Mesendoderm (in vitro differentiated cells): ENCODE measurements around the gene ARHGAP15.
A peak's percentile ranks its signal among the peaks of the same experiment; 100 is the strongest.

ENCODE experiments used
- DNase-seq: peaks from one replicate; pipeline ENCODE4 v3.0.0; 2013
- H2AK5ac ChIP-seq: 2 replicates; pipeline ENCODE4 v1.6.1; 2013; ENCODE audit warnings: low read length, inconsistent platforms
- H2BK120ac ChIP-seq: 2 replicates; pipeline ENCODE4 v1.6.1; 2013; ENCODE audit warnings: low read depth, mild to moderate bottlenecking, low read length, moderate library complexity, mixed read lengths
- H2BK15ac ChIP-seq: replicated peaks from 2 replicates; pipeline ENCODE4 v1.6.1; 2013; ENCODE audit warnings: low read depth, mild to moderate bottlenecking, moderate library complexity
- H2BK5ac ChIP-seq: 2 replicates; pipeline ENCODE4 v1.6.1; 2013; ENCODE audit warnings: low read length, inconsistent platforms
- H3K18ac ChIP-seq: 2 replicates; pipeline ENCODE4 v1.6.1; 2013; ENCODE audit warnings: mild to moderate bottlenecking, low read length, mixed read lengths
- H3K23ac ChIP-seq: one replicate; pipeline ENCODE4 v1.6.1; 2013; ENCODE audit warnings: low read length
- H3K27ac ChIP-seq: 2 replicates; pipeline ENCODE4 v1.5.1; 2013; ENCODE audit warnings: low read depth, mild to moderate bottlenecking, inconsistent platforms, low read length, moderate library complexity
- H3K27me3 ChIP-seq: 2 replicates; pipeline ENCODE4 v1.6.1; 2013; ENCODE audit warnings: low read length, control low read depth, mild to moderate bottlenecking, inconsistent platforms; ENCODE audit not compliant: insufficient read depth, poor library complexity
- H3K36me3 ChIP-seq: 2 replicates; pipeline ENCODE4 v1.6.1; 2013; ENCODE audit warnings: low read length, inconsistent platforms; ENCODE audit not compliant: control insufficient read depth, insufficient read depth
- H3K4ac ChIP-seq: one replicate; pipeline ENCODE4 v1.6.1; 2013; ENCODE audit warnings: low read depth, mild to moderate bottlenecking, low read length, moderate library complexity
- H3K4me1 ChIP-seq: 2 replicates; pipeline ENCODE4 v1.6.1; 2013; ENCODE audit warnings: low read depth, low read length, inconsistent platforms; ENCODE audit not compliant: control insufficient read depth
- H3K4me2 ChIP-seq: 2 replicates; pipeline ENCODE4 v1.6.1; 2013; ENCODE audit warnings: low read length
- H3K4me3 ChIP-seq: 2 replicates; pipeline ENCODE4 v1.5.1; 2013; ENCODE audit warnings: mild to moderate bottlenecking, low read length
- H3K56ac ChIP-seq: one replicate; pipeline ENCODE4 v1.6.1; 2013; ENCODE audit warnings: low read length
- H3K79me1 ChIP-seq: 2 replicates; pipeline ENCODE4 v1.6.1; 2013; ENCODE audit warnings: low read length, inconsistent platforms
- H3K79me2 ChIP-seq: 2 replicates; pipeline ENCODE4 v1.6.1; 2013; ENCODE audit warnings: mild to moderate bottlenecking, low read length; ENCODE audit not compliant: control insufficient read depth, insufficient read depth
- H3K9ac ChIP-seq: 2 replicates; pipeline ENCODE4 v1.6.1; 2013; ENCODE audit warnings: low read length, inconsistent platforms
- H4K5ac ChIP-seq: one replicate; pipeline ENCODE4 v1.6.1; 2013; ENCODE audit warnings: low read length
- H4K8ac ChIP-seq: one replicate; pipeline ENCODE4 v1.6.1; 2013; ENCODE audit warnings: low read depth, mild to moderate bottlenecking, control low read depth, low read length, moderate library complexity
- WGBS: extraction: QIAGEN DNeasy Blood & Tissue Kit; methylation state at CpG from one replicate; pipeline ENCODE4 v1.1.7; 2013; ENCODE audit warnings: low lambda C conversion rate, missing lambda C conversion rate; ENCODE audit not compliant: insufficient coverage; ENCODE audit errors: extremely low coverage; 5-methylcytosine and 5-hydroxymethylcytosine counted together

ARHGAP15 gene

DNA sequence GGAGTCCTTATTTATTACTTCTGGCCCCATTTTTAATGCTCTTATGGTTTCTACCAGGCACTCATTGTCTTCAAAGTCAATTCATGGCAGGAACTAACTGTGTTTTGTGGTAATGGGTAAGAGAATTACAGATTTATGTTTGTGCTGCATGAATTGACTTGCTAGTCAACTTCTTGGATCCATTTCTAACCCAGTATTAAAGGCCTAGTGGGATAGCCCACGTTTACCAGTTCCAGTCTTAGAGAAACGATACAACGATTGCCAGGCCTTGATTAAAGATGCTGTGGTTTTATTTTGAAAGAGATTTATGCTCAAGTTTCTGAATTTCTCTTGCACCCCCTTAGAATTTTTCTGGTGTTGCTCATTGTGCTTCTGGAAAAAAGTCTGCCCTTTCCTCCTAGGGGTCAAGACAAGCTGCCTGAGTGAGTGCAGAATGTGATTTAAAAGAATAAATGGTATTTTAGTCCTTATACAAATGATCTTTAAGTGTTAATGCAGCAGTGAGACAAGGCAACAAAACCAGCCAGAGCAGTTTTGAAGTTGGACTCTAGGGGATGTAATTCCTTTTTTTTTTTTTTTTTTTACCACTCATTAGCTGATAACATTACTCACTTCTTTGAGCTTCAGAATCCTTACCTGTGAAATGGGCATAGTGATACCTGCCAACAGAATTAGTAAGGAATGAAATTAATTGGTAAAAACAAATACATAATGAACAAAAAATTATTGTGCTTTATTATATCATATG is 101.5 kb downstream of the ARHGAP15 start:
- Histone ChIP-seq H3K27me3 (no peaks in the 10 kb centered on the region), H3K4me3 (no peak overlapping the region), H2BK15ac (peak overlapping the region; percentile 41), H3K4ac (no peak overlapping the region), H2AK5ac (no peak overlapping the region), H4K8ac (no peak overlapping the region), H3K36me3 (no peaks in the 10 kb centered on the region), H3K4me2 (no peak overlapping the region), H3K4me1 (peaks cover 4% of the 10 kb centered on the region), H3K23ac (no peak overlapping the region), H3K56ac (peak overlapping the region; percentile 28), H2BK120ac (no peak overlapping the region), H3K27ac (no peak overlapping the region), H4K5ac (no peak overlapping the region), H2BK5ac (no peak overlapping the region), H3K9ac (no peak overlapping the region), H3K18ac (no peak overlapping the region), H3K79me1 (no peaks in the 10 kb centered on the region), H3K79me2 (no peaks in the 10 kb centered on the region)
- peak; percentile 8 for DNase-seq
- WGBS, result no CpG with 5 or more reads among the region's 3 CpGs

DNA sequence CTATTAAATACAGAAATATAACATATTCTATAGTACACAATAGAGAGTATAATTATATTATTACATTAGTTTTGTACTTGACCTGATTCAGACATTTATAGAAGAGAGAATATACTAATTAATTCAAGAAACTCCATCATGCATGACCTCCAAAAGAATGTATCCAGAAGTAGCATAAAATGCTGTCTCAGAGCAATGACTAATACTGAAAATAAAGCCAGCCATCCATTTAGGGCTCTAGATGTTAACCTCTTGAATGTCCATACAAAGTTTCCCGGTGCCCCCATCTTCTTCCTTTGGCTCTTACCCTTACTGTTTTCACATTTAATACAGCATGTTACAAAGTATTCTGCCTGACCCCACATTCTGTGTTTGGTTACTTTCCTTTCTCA is 102.0 kb downstream of the ARHGAP15 start:
- Histone ChIP-seq H3K18ac (no peak overlapping the region), H3K79me2 (no peaks in the 10 kb centered on the region), H3K27me3 (no peaks in the 10 kb centered on the region), H2BK5ac (no peak overlapping the region), H3K4me3 (no peak overlapping the region), H2AK5ac (no peak overlapping the region), H3K36me3 (no peaks in the 10 kb centered on the region), H4K5ac (no peak overlapping the region), H3K79me1 (no peaks in the 10 kb centered on the region), H3K9ac (no peak overlapping the region), H3K23ac (no peak overlapping the region), H3K4me1 (peaks cover 4% of the 10 kb centered on the region), H3K27ac (no peak overlapping the region), H3K56ac (no peak overlapping the region), H2BK15ac (no peak overlapping the region), H3K4ac (no peak overlapping the region), H3K4me2 (no peak overlapping the region), H4K8ac (no peak overlapping the region), H2BK120ac (no peak overlapping the region)
- WGBS, result no CpG with 5 or more reads among the region's 1 CpG
- no peak for DNase-seq

DNA sequence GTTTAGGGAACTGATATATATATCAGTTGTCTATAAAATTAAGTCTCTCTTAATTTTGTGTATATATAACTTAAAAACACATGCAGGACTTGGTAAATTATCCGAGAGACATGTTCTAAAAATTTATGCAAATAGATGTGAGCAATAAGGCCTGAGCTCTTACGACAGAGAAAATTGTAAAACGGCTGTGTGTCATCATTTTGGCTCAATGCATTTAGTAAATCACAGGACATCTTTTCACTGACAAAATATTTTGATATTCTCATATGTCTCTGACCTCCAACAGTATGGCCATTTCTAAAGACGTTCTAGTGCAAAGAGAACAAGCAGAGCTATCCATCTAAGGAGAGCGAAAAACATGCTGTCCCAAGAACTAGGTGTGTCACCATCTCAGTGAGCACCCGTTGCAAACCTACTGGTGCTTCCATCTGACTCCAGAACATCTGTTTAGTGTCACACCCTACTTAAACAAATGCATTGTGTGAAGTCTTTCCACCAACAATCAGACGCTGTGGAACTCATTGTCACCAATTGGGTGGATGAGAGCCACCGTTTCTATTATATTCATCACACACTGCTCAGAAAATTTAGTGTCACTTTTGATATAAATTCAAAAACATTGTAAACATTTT is 108.0 kb downstream of the ARHGAP15 start:
- H3K4me2 ChIP-seq, result no peak overlapping the region
- no peak overlapping the region for H3K4me3 ChIP-seq
- no peaks in the 10 kb centered on the region for H3K27me3 ChIP-seq
- H2BK5ac ChIP-seq, result no peak overlapping the region
- H3K18ac ChIP-seq, result no peak overlapping the region
- H3K9ac ChIP-seq, result no peak overlapping the region
- no peak overlapping the region for H4K5ac ChIP-seq
- H3K23ac ChIP-seq, result no peak overlapping the region
- H3K79me1 ChIP-seq, result no peaks in the 10 kb centered on the region
- H3K56ac ChIP-seq, result no peak overlapping the region
- H2BK120ac ChIP-seq, result no peak overlapping the region
- no peaks in the 10 kb centered on the region for H3K36me3 ChIP-seq
- no peak overlapping the region for H3K4ac ChIP-seq
- no peak overlapping the region for H4K8ac ChIP-seq
- H3K4me1 ChIP-seq, result peaks cover 3% of the 10 kb centered on the region
- WGBS, result no CpG with 5 or more reads among the region's 8 CpGs
- no peak overlapping the region for H3K27ac ChIP-seq
- H2BK15ac ChIP-seq, result no peak overlapping the region
- H2AK5ac ChIP-seq, result no peak overlapping the region
- DNase-seq, result no peak
- no peaks in the 10 kb centered on the region for H3K79me2 ChIP-seq

DNA sequence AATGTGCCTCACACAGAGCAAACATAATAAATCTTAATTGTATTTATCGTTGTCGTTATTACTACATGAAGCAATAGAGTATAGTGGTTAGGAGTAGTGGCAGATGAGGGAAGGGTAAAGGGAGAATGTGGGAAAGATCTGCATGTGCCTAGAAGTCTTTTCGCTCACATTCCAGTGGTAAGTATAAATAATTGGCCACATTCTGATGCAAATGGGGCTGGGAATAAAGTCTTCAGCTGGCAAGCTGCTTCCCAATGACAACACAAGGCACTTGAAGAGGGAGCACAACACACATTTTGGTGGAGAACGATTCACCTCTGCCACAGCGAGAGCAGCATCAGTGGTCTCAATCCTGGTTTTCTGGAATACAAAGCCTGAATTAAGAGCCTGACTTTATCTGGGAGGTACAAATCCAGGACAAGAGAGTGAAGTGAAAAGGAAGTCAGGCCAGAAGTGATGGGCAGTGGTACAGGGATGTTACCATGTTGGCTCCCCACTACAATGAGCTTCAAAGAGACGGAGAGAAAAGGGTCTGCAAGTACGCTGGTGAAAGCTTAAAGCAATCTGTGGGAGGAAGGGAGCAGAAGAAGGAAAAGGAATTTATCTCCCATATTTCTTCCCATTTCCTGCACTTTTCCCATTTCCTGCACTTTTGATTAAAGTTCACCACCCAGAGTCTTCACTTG is 112.3 kb downstream of the ARHGAP15 start:
- H2BK120ac ChIP-seq, result no peak overlapping the region
- peaks cover 3% of the 10 kb centered on the region for H3K4me1 ChIP-seq
- no peak overlapping the region for H2AK5ac ChIP-seq
- H3K9ac ChIP-seq, result no peak overlapping the region
- H3K4me2 ChIP-seq, result no peak overlapping the region
- no peaks in the 10 kb centered on the region for H3K79me2 ChIP-seq
- no peak overlapping the region for H4K8ac ChIP-seq
- no peaks in the 10 kb centered on the region for H3K27me3 ChIP-seq
- H3K18ac ChIP-seq, result no peak overlapping the region
- H3K4ac ChIP-seq, result no peak overlapping the region
- no peak overlapping the region for H2BK5ac ChIP-seq
- no peak overlapping the region for H2BK15ac ChIP-seq
- no peak overlapping the region for H3K23ac ChIP-seq
- H3K27ac ChIP-seq, result no peak overlapping the region
- no peak overlapping the region for H3K56ac ChIP-seq
- no peak overlapping the region for H3K4me3 ChIP-seq
- WGBS, result no CpG with 5 or more reads among the region's 7 CpGs
- peak; percentile 64 for DNase-seq
- no peaks in the 10 kb centered on the region for H3K36me3 ChIP-seq
- H4K5ac ChIP-seq, result no peak overlapping the region
- H3K79me1 ChIP-seq, result no peaks in the 10 kb centered on the region

DNA sequence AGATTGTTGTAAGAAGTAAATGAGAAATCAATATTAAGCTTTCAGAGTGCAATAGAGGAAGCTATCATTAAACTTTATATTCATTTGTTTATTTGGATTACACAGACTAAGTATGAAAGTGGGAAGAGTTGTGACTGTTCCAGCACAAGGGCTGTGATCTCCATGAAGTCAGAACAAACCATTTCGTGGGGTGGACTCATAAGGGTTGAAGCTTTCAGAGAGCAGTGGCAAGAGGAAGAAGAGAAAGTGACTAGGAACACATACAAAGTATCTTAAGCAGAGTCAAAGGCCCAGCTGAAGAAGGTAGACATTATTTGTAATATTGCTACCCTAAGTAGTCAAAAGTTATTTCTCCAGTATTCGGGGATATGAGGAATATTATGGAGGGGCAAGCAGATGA is 117.0 kb downstream of the ARHGAP15 start:
- no peak overlapping the region for H3K23ac ChIP-seq
- no peaks in the 10 kb centered on the region for H3K79me1 ChIP-seq
- H3K27ac ChIP-seq, result no peak overlapping the region
- H3K56ac ChIP-seq, result no peak overlapping the region
- WGBS, result no CpG with 5 or more reads among the region's 2 CpGs
- H3K79me2 ChIP-seq, result no peaks in the 10 kb centered on the region
- no peak overlapping the region for H3K4me3 ChIP-seq
- H3K9ac ChIP-seq, result no peak overlapping the region
- no peak overlapping the region for H2BK15ac ChIP-seq
- H3K4me1 ChIP-seq, result peaks cover 3% of the 10 kb centered on the region
- no peak for DNase-seq
- no peaks in the 10 kb centered on the region for H3K27me3 ChIP-seq
- H2BK120ac ChIP-seq, result no peak overlapping the region
- no peak overlapping the region for H3K18ac ChIP-seq
- H3K4me2 ChIP-seq, result no peak overlapping the region
- H2BK5ac ChIP-seq, result no peak overlapping the region
- no peak overlapping the region for H4K8ac ChIP-seq
- no peaks in the 10 kb centered on the region for H3K36me3 ChIP-seq
- H2AK5ac ChIP-seq, result no peak overlapping the region
- no peak overlapping the region for H3K4ac ChIP-seq
- no peak overlapping the region for H4K5ac ChIP-seq
